Islet precursor cell (in vitro differentiated cells): ENCODE data around the gene MICU1.
"Not testable (repeated sequence)": the region's sequence is repeated elsewhere in the genome, so short reads cannot be mapped to it uniquely, and the experiment has no call there.

ENCODE experiments used
- DNase-seq: peaks from one replicate; pipeline ENCODE4 v3.0.0-alpha.2; 2018

Gene MICU1

DNA sequence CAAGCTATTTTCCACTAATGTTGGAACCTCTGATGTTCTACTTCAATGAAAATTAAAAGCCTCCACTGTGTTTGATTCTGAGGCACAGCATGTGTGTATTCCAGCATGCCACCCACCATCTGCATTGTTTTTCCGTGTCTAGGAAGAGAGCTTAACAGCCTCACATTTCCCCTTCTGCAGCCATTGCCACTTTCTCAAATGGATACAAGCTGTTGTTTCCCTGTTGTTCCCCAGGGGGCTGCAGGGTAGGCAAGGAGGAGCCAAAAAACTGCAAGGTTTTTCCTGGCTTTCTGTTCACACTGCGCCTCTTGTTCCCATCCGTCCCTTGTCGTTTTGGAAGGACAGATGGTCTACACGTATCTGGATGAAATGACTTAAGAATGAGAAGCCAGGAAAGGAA, 198.9 kb downstream of the MICU1 start:
- no peak for DNase-seq

DNA sequence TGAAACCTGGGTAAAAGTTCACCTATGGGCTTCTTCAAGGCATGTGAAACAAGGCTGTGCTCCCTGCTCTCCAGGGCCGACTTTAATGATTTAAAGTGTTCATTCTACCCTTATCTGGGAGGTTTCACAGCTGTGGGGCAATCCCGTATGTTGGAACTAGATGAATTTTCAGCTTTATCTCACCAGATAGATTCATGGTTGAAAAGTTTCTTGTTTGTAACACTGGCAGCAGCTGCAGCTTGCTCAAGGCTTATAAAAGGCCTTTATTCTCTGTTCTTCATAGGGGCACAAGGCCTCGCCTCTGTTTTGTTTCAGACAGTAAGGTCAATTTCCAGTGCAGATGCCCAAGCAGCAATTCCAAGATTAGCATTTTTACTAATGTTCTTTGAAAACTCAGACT, 200.7 kb downstream of the MICU1 start:
- no peak for DNase-seq

DNA sequence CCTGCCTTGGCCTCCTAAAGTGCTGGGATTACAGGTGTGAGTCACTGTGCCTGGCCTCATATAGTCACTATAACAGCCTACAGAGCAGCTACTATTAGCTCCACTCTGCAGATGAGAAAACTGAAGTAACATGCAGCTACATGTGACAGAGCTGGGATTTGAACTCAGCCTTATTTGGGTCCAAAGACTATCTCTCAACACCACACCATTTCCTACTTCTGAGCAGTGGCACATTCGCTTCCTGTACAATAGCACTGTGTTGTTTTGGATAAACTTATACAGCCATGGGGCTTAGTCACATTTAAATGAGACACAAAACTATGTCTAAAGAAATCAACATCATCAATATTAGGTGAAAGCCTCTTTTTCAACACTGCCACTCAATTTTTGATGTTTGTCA, 201.3 kb downstream of the MICU1 start:
- DNase-seq: no peak

DNA sequence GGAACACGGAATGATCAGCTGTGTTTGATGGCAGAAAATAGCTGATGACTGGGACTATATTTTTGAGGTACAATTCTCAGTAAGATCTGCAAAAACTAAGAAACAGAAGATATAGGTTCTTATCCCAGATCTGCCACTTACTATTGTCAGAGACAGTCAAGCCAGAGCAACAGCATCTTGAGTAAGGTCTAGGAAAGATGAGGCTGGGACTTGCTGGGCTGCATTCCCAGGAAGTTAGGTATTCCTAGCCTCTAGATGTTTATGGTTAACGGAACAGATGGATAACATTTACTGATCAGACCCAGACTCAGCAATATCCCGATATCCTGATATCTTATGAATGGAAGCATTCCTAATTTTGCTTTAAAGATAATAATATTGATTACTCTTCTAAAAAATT, 202.5 kb downstream of the MICU1 start:
- no peak for DNase-seq

DNA sequence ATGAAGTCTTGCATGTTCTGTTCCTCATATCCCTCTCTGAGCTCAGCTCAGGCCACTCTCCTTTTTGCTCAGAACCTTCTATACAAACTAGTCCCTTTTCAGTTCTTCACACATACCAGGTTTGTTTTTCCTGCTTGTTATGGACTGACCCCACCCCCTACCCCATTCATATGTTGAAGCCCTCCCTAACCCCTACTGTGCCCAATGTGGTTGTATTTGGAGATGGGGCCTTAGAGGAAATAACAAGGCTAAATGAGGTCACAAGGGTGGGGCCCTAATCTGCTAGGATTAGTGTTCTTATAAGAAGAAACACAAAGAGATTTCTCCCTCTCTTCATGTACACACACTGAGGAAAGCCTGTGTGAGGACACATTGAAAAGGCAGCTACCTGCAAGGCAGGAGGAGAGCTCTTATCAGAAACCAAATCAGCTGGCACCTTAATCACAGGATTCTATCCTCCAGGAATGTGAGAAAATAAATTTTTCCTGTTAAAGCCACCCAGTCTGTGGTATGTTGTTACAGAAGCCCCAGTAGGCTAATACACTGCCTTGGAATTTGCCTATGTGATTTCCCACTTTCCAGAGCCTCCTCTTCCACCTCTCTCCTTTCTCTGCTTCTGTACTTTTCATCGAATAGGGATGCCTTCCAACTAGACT, 203.9 kb downstream of the MICU1 start:
- no peak for DNase-seq

DNA sequence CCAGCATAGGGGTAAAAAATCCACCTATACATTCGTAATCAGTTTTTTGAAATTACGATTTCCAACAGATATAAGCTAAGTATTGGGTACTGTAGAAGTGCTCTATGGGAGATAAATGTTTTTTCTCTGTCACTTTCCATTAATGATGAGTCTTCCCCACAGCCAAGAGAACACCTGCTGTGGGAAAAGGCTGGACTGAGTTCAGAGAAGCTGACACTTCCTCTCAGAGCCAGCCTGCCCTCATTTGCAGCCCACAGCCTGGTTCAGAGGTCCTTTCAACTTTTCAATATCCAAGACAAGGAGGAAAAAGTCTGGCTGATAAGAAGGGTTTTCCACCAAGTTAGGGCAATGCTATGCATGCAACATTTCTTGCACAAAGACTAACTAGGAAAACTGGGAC, 206.6 kb downstream of the MICU1 start:
- DNase-seq: no peak

DNA sequence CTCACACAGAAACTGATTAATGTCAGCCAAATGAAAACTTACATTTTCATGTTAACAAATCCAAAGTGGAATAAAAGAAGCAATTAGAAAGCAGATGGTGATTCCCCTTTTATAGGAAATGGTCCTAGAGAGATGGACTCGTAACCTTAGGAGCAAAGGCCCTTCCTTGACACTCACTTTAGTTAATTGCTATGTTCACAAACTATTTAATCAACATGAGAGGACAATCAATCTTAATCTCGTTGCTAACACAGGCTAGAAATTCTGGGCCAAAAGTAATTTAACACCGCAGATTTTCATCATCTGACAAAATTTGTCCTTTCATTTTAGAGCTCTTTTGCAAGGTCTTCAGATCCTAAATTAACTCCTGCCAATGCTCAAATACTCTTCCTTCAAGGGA, 207.2 kb downstream of the MICU1 start:
- no peak for DNase-seq

DNA sequence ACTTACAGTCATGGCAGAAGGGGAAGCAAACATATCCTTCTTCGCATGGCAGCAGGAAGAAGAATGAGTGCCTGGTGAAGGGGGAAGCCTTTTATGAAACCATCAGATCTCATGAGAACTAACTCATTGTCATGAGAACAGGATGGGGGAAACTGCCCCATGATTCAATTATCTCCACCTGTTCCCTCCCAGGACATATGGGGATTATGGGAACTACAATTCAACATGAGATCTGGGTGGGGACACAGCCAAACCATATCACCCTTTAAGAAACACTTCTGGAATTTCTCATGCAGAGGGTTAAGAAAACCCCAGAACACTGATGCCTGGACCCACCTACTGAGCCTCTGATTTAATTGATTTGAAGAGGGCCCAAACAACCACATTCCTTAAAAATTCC, 207.9 kb downstream of the MICU1 start:
- DNase-seq: no peak

DNA sequence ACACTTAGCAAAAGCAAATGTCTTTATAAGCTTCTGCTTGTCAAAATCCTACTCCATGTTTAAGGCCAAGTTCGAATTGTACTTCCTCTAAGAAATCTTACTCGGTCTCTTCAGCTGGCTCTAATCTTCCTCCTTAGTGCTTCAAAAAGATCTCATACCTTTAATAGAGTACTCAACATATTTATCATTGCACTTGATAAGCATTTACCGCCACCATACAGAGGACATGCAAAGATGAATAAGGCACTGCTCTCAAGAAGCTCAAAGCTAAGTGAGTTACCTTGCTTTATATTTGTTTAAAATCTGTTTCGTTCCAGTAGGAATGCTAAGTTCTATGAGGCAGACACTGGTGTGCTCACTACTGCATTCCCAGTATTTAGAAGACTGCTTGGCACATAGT, 209.2 kb downstream of the MICU1 start:
- DNase-seq: no peak

DNA sequence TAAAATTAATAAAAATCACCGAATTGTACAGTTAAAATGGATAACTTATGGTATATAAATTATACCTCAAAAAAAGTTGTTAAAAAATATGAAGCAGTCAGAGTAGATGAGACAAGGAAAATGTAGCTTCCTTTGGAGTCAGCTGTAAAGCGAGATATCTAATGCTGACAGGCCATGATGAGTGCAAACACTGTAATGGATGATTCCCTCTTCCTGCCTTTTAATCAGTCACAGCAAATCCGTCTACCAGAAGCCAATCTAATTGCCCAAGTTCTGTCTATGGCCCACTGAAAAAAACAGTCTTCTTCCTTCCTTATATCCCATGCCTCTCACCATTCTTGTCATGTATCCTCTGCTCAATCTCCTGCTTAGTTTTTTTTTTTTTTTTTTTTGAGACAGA, 211.2 kb downstream of the MICU1 start:
- no peak for DNase-seq

DNA sequence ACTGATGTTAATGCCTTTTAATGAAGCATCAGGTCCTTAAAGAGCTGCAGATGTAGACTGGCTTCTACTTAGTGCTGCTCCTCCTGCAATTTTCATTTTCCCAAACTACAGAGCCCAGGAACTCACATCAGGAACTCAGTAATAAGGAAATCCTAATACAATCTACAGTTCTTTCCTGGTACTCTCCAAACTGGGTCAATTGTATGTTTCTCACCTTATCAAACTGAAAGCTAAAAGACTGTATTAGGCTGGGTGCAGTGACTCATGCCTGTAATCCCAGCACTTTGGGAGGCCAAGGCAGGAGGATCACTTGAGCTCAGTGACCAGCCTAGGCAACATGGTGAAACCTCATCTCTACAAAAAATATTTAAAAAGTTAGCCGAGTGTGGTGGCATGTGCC, 216.7 kb downstream of the MICU1 start:
- no peak for DNase-seq

DNA sequence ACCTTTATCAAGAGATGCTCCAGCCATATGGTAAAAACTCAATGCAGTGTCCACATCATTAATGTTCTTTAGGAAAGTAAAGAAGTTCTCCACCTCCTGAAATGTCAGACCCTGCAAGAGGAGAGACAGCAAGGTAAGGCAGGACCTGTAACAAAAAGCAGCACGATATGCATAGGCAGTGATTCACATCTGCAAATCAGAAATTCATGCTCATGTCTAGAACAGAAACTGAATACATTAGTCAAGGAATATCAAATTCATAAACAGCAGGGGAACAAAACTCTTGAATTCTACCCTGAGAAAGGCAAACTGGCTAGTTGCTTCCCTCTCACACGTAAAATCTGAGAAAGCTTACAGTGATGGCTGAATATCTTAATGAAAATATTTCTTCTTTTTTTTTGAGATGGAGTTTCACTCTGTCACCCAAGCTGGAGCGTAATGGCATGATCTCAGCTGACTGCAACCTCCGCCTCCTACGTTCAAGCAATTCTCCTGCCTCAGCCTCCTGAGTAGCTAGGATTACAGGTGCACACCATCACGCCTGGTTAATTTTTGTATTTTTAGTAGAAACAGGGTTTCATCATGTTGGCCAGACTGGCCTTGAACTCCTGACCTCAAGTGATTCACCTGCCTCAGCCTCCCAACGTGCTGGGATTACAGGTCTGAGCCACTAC, 217.8 kb downstream of the MICU1 start:
- no peak for DNase-seq

DNA sequence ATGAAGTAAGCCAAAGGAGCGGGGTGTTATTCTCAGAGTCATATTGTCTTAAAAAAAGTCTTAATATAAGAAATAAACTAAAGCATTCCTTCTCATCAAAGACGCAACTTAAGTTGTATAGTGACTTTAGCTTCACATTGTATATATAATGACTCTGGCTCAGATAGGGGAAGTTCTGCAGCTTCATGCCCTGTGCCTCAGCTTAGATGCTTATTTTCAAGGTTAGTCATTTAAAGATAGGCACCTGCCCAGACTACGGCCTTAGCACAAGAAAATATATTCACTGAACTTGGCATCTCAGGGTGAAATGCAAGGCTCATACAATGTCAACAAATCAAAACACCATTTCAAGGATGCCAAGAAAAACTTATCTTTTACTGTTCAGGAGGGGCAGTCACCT, 218.4 kb downstream of the MICU1 start:
- DNase-seq: no peak

DNA sequence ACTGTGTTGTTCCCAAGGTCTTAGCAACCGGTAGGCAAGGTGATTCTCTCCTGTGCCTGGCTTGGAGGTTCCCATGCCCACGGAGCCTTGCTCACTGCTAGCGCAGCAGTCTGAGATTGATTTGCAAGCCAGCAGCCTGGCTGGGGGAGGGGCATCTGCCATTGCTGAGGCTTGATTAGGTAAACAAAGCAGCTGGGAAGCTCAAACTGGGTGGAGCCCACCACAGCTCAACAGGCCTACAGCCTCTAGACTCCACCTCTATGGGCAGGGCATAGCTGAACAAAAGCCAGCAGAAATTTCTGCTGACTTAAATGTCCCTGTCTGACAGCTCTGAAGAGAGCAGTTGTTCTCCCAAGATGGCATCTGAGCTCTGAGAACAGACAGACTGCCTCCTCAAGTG, 230.3 kb downstream of the MICU1 start:
- DNase-seq: not testable (repeated sequence)

DNA sequence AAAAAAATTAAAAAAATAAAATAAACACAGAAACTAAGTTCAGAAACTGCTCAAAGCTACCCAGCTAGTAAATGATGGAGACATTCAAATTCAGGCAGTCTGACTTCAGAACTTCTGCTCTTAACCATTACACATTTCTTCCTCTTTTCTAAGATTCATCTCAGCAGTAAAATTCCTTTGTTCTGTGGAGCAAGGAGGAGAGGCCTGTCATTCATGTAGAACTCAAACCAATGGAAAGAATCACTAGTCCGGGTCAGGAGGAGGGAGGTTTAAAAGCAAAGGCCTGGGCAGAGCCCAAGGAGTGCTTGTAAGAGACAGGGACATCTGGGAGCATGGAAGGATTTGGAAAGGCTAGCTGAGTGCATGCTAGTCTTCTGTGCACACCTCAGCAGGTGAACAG, 233.3 kb downstream of the MICU1 start:
- DNase-seq: no peak

DNA sequence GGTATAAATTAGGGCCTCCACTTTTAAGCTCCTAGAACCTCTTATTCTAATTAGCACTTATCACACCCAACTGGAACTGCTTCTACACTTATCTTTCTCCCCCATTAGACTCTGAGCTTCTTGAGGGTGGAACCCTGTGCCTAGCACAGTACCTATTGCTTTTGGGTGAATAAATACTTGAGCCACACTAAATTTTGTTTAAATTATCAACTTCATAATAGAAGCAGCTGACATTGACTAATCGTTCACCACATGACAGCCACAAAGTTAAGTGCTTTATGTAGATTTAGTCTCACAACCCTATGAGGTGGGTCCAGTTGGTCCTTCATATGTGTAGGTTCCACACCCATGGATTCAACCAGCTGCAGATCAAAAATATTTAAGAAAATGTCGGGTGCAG, 235.1 kb downstream of the MICU1 start:
- no peak for DNase-seq

DNA sequence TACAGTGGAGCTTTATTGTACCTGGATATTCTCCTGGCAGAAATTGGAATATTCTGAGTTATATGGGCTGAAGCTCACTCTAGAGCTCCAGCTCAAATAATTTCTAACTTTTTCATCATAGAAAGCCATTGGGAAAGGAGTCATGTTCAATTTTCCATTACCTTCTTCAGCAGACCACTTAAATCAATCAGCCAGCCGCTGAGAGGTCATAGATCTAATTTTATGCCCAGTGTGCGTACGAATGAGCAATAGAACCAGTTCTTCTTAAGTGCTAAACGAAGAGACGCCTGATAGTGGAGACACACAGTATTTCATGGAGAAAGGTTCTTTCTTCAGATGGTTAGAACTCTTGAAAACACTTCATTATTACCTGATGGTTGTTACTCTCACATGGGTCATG, 236.2 kb downstream of the MICU1 start:
- no peak for DNase-seq

DNA sequence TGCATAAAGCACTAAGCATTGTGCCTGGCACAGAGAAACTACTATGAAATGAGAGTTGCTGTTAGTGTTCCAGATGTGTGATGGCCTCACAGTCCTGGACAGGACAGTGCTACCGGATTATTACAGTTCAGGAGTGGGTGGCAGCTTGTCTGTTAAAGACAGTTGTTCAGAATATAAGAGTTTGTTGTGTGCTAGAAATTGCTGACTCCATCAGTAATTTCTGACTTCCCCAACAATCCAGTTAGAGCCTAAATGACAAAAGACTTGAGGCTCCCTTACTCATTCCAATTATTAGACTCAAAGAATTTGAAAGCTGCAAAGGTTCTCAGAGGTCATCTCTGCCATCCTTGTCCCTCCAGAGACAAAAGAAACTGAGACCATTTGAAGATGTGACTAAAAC, 236.9 kb downstream of the MICU1 start:
- DNase-seq: no peak

DNA sequence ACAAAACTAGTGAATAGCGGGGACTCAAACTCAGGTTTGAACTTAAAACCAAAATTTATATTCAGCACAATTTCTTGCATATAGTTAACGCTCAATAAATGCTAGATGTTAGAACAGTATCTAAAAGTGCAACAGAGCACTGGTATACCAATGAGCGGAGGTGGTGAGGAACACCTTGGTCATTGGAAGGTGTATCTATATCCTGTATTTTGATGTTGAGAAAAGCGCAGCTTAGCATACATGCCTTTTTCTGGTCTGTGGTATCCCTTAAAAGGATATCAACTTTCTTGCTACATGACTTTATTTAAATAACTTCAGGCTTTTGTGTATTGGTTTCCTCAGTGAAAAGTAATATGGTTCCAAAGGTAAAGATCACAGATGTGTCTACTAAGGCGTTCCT, 237.8 kb downstream of the MICU1 start:
- no peak for DNase-seq

DNA sequence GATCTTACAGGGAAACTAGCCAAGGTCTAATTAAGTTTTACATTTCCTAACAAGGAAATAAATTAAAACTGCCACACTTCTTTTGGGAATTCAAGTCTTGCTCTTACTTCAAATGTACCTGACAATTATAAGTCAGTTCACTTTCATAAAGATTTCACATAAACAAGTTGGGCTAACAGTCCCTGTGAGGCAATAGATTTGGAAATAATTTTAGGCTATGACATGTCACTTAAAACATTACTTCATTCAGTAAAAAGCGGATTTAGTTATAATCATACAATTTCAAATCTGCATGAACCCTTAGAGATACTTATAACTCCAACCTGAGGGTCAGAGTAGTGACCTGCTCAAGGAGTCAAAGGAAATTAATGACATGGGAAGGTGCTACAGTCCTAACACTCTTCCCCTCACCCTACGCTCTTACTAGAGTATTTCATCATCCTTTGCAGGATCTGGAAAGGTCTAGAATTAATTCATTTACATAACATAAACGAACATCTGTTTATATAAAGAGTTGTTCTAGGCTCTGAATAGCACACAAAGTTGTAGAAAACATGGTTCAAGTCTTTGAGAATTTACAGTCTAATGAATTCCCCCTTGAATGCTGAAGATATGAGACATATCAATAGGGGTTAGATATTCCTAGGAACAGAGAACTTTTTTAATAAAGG, 238.8 kb downstream of the MICU1 start:
- DNase-seq: no peak

DNA sequence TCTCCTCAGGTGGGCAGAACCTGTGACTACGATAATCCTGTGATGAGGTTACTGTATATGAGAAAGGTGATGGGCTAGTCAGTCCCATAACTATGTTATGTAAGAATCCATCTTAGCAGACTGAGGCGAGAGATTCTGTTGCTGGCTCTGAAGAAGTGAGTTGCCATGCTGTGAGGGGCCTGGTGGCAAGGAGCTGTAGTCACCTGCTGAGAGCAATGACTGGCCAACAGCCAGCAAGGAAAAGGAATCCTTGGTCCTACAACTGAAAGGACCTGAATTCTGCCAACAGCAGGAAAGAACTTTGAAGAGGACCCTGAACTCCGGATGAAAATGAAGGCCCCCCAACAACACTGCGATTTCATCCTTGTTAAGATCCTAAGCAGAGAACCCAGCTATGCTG, 240.2 kb downstream of the MICU1 start:
- no peak for DNase-seq

DNA sequence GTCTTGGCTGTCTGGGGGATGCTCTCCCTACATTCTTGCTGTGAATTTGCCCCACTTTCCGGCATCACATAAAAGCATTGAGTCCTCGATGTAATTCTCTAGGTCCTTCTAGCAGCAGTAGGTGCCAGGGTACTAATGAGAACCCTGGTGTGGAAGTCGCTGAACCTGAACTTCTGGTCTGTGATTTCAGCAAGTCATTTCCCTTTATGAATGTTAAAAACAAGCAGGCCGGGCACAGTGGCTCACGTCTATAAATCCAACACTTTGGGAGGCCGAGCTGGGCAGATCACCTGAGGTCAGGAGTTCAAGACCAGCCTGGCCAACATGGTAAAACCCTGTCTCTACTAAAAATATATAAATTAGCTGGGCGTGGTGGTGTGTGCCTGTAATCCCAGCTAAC, 240.9 kb downstream of the MICU1 start:
- not testable (repeated sequence) for DNase-seq

DNA sequence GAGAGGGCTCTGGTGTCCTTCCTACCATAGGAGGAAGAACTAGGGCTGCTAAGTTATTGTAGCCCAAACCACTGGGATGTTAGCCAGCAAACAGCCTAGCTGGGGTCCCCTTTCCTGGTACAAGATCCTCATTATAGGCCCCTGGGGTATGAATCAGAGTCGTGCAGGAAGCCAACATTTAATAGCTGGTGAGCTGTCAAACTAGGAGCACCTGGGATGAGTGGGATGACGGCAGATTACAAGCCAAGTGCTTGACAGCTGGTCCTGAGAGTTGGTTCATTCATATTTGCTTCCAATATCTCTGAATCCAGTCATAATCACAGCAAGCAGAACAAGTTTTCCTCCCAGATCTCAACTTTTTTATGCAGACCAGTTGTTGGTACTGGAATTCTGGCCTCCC, 246.1 kb downstream of the MICU1 start:
- no peak for DNase-seq

DNA sequence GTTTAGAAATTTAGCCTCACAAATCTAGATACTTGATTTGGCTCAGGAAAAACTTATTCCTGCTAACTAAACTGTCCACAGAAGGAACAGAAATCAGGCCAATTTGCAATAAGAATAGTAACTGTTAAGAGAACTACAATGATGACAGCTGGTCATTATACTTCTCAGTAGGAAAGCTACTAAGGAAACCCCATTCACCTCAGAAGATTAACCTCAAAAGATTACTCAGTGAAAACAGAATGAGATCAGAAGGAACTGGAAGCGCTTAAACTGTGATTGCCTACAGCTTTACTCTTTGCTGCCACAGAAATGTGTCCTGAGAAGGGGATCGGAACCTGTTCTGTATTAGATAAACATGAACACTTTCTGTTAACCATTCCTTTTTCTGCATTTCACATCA, 246.8 kb downstream of the MICU1 start:
- DNase-seq: no peak

DNA sequence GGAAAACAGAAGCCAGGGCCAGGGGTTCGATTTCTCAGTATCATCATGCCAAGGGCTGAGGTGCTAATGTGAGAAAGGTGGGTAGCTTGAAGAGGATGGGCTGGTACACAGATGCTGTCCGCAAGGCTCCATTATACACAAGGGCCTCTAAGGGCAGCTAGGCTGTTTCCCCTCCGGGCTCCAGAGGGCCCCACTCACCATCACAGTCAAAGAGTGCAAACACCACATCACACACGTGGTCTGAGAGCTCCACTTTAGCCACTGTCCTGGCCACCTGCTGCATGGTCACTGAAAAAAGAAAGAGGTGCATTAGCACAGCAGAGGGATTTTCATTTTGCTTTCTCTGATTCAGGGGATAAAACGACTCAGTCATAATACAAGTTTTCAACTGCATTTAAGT, 250.3 kb downstream of the MICU1 start:
- no peak for DNase-seq
